DMS153 treated with DMSO at 0.1 percent for 48 hours (cell line): Measurements from ENCODE around the gene CSNK2A1.
"Not testable (repeated sequence)": the region's sequence is repeated elsewhere in the genome, so short reads cannot be mapped to it uniquely, and the experiment has no call there.

ENCODE experiments used
- DNase-seq: peaks from one replicate; lab custom pipeline; 2025; ENCODE audit not compliant: unreplicated experiment; lab: John Stamatoyannopoulos, UW

Gene CSNK2A1

GRCh38 chr20:535958-536357, 7.6 kb downstream of the CSNK2A1 start:
- DNase-seq: no peak

GRCh38 chr20:533526-533925, 10.1 kb downstream of the CSNK2A1 start:
- no peak for DNase-seq

GRCh38 chr20:532530-532929, 11.1 kb downstream of the CSNK2A1 start:
- DNase-seq: no peak

- DNase-seq: no peak
These were observed 12.0 kb downstream of the CSNK2A1 start for GRCh38 chr20:531608-532007.

GRCh38 chr20:530321-530720, 13.3 kb downstream of the CSNK2A1 start:
- no peak for DNase-seq

- DNase-seq: no peak
These were observed 14.5 kb downstream of the CSNK2A1 start for GRCh38 chr20:528923-529604.

GRCh38 chr20:527571-527886, 16.1 kb downstream of the CSNK2A1 start:
- no peak for DNase-seq

- no peak for DNase-seq
These were observed 21.7 kb downstream of the CSNK2A1 start for GRCh38 chr20:521860-522259.

GRCh38 chr20:519999-520398, 23.6 kb downstream of the CSNK2A1 start:
- DNase-seq: no peak

- DNase-seq: no peak
These were observed 26.4 kb downstream of the CSNK2A1 start for GRCh38 chr20:517221-517620.

- no peak for DNase-seq
These were observed 26.8 kb downstream of the CSNK2A1 start for GRCh38 chr20:516799-517198.

GRCh38 chr20:515696-516095, 27.9 kb downstream of the CSNK2A1 start:
- no peak for DNase-seq

GRCh38 chr20:513429-513828, 30.2 kb downstream of the CSNK2A1 start:
- no peak for DNase-seq

- DNase-seq: not testable (repeated sequence)
These were observed 33.1 kb downstream of the CSNK2A1 start for GRCh38 chr20:510328-511057.

GRCh38 chr20:508364-508787, 35.2 kb downstream of the CSNK2A1 start:
- DNase-seq: not testable (repeated sequence)

- no peak for DNase-seq
These were observed 35.7 kb downstream of the CSNK2A1 start for GRCh38 chr20:507761-508332.

- DNase-seq: no peak
These were observed 36.4 kb downstream of the CSNK2A1 start for GRCh38 chr20:507006-507758.

GRCh38 chr20:504632-505075, 38.9 kb downstream of the CSNK2A1 start:
- no peak for DNase-seq

GRCh38 chr20:503048-503737, 40.4 kb downstream of the CSNK2A1 start:
- no peak for DNase-seq

- no peak for DNase-seq
These were observed 45.6 kb downstream of the CSNK2A1 start for GRCh38 chr20:497979-498378.

- DNase-seq: no peak
These were observed 47.4 kb downstream of the CSNK2A1 start for GRCh38 chr20:496126-496696.
